SU-DHL-6 (cell line): ENCODE measurements around the gene SCFD2.

ENCODE experiments used
- H2AFZ ChIP-seq: fragments of 200-600 bp; sonication (generic); 2 replicates; pipeline ENCODE4 v1.6.1; 2014; ENCODE audit warnings: low read depth, mild to moderate bottlenecking, moderate library complexity, mixed read lengths, antibody characterized with exemption, low read length; ENCODE audit not compliant: severe bottlenecking
- H3F3A ChIP-seq: fragments of 200-600 bp; shearing (Covaris generic); 2 replicates; pipeline ENCODE4 v1.6.0; 2016; ENCODE audit warnings: antibody characterized with exemption, mild to moderate bottlenecking; ENCODE audit not compliant: insufficient read depth
- H3K27ac ChIP-seq: fragments of 200-600 bp; sonication (generic); 2 replicates; pipeline ENCODE4 v1.5.1; 2016; ENCODE audit warnings: low read depth, mild to moderate bottlenecking, low read length, moderate library complexity, mixed read lengths
- H3K27me3 ChIP-seq: fragments of 200-600 bp; sonication (generic), shearing (Covaris generic); 2 replicates; pipeline ENCODE4 v1.6.0; 2014; ENCODE audit warnings: mild to moderate bottlenecking, low read length
- H3K36me3 ChIP-seq: fragments of 200-600 bp; sonication (generic); 2 replicates; pipeline ENCODE4 v1.6.1; 2014; ENCODE audit warnings: mild to moderate bottlenecking, low read length, mixed read lengths
- H3K4me2 ChIP-seq: fragments of 300-600, 200-600 bp; shearing (Covaris generic), sonication (generic); 2 replicates; pipeline ENCODE4 v1.6.0; 2014; ENCODE audit warnings: low read length, low read depth, mild to moderate bottlenecking; ENCODE audit not compliant: poor library complexity, severe bottlenecking
- H3K4me3 ChIP-seq: fragments of 200-600 bp; sonication (generic); 2 replicates; pipeline ENCODE4 v1.5.1; 2014; ENCODE audit warnings: antibody characterized with exemption, low read length, mild to moderate bottlenecking, mixed read lengths; ENCODE audit not compliant: insufficient read depth, poor library complexity, severe bottlenecking
- H3K79me2 ChIP-seq: fragments of 200-600 bp; sonication (generic); 2 replicates; pipeline ENCODE4 v1.6.1; 2014; ENCODE audit warnings: mild to moderate bottlenecking, low read length, moderate library complexity; ENCODE audit not compliant: insufficient read depth
- H3K9ac ChIP-seq: fragments of 200-600 bp; sonication (generic); 2 replicates; pipeline ENCODE4 v1.7.0; 2014; ENCODE audit warnings: mild to moderate bottlenecking, low read length
- H3K9me2 ChIP-seq: fragments of 200-600 bp; sonication (generic); replicated peaks from 2 replicates; pipeline ENCODE4 v1.6.1; 2014; ENCODE audit warnings: low read length; ENCODE audit not compliant: insufficient read depth
- H3K9me3 ChIP-seq: fragments of 200-600 bp; sonication (generic); 2 replicates; pipeline ENCODE4 v1.6.1; 2014; ENCODE audit warnings: low read length, mixed read lengths; ENCODE audit not compliant: insufficient read depth
- H4K20me1 ChIP-seq: fragments of 200-600 bp; sonication (generic); 2 replicates; pipeline ENCODE4 v1.6.1; 2014; ENCODE audit warnings: low read depth, mild to moderate bottlenecking, antibody characterized with exemption, low read length, moderate library complexity, mixed read lengths
- EZH2phosphoT487 ChIP-seq: fragments of 200-600 bp; sonication (generic), shearing (Covaris generic); conservative IDR thresholded peaks from 2 replicates; pipeline ENCODE4 v1.6.1; 2018; ENCODE audit warnings: mild to moderate bottlenecking, antibody characterized with exemption, low read length, moderate library complexity, mixed read lengths
- TF ChIP-seq, protein P1 (sequence below): fragments of 200-600 bp; sonication (generic); IDR thresholded peaks from one replicate; pipeline ENCODE4 v1.5.1; 2017; ENCODE audit warnings: antibody characterized with exemption, mild to moderate bottlenecking, low read length, moderate library complexity; ENCODE audit not compliant: insufficient read depth, poor library complexity, severe bottlenecking

SCFD2 gene

GRCh38 chr4:52942936-52943335, 422.9 kb downstream of the SCFD2 start:
- Histone ChIP-seq H3K79me2 (no peaks in the 10 kb centered on the region), H3K36me3 (no peaks in the 10 kb centered on the region), H3K4me2 (no peak overlapping the region), H2AFZ (no peak overlapping the region), H3K27ac (no peak overlapping the region), H3K27me3 (no peaks in the 10 kb centered on the region), H4K20me1 (no peaks in the 10 kb centered on the region), H3K9me2 (no peaks in the 10 kb centered on the region), H3K9me3 (no peaks in the 10 kb centered on the region), H3F3A (no peaks in the 10 kb centered on the region), H3K4me3 (no peak overlapping the region), H3K9ac (no peak overlapping the region)
- TF ChIP-seq EZH2phosphoT487: no peak
- TF ChIP-seq, protein P1, sequence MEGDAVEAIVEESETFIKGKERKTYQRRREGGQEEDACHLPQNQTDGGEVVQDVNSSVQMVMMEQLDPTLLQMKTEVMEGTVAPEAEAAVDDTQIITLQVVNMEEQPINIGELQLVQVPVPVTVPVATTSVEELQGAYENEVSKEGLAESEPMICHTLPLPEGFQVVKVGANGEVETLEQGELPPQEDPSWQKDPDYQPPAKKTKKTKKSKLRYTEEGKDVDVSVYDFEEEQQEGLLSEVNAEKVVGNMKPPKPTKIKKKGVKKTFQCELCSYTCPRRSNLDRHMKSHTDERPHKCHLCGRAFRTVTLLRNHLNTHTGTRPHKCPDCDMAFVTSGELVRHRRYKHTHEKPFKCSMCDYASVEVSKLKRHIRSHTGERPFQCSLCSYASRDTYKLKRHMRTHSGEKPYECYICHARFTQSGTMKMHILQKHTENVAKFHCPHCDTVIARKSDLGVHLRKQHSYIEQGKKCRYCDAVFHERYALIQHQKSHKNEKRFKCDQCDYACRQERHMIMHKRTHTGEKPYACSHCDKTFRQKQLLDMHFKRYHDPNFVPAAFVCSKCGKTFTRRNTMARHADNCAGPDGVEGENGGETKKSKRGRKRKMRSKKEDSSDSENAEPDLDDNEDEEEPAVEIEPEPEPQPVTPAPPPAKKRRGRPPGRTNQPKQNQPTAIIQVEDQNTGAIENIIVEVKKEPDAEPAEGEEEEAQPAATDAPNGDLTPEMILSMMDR: no peak

DNA sequence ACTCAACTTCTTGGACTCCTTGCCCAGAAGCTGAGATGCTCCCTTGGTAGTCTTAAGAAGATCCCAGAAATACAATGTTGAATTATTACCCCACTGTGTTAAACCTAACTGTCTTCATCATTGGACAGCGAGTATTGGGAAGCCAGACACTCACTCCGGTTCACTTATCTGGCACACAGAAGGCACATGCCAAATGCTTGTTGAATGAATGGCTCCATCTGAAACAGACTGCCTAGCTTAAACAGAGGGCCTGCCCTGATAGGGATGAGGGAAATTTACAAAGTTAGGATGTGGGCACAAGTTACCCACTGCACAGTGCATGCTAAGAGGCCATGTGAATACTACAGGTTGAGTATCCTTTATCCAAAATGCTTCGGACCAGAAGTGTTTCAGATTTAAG, 424.4 kb downstream of the SCFD2 start:
- Histone ChIP-seq H3K9me3 (no peaks in the 10 kb centered on the region), H2AFZ (no peak overlapping the region), H3K9me2 (no peaks in the 10 kb centered on the region), H3F3A (no peaks in the 10 kb centered on the region), H3K9ac (no peak overlapping the region), H3K27ac (no peak overlapping the region), H3K79me2 (no peaks in the 10 kb centered on the region), H3K27me3 (no peaks in the 10 kb centered on the region), H3K4me2 (no peak overlapping the region), H3K4me3 (no peak overlapping the region), H4K20me1 (no peaks in the 10 kb centered on the region), H3K36me3 (no peaks in the 10 kb centered on the region)
- TF ChIP-seq, protein P1: no peak
- no peak for TF ChIP-seq EZH2phosphoT487

DNA sequence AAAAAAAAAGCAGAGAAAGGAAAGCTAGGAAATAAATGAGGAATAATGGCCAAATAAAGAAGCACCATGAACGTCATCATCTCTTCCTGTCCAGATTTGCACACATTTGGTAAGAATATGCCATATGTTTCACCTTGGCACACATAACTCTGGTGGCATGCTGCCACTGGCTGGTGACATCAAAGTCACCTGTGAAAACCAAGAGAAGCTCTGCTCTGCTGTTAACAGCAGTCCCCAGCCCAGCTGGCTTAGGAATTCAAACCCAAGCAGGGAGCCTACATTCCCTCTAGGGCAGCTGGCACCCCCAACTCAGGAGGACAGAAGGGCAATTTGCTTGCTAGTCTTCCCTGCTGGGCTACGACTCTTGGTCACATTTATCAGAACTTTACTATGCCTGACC, 426.1 kb downstream of the SCFD2 start:
- no peaks in the 10 kb centered on the region for H3K36me3 ChIP-seq
- no peak overlapping the region for H3K4me2 ChIP-seq
- H3K9me2 ChIP-seq: no peaks in the 10 kb centered on the region
- no peak overlapping the region for H2AFZ ChIP-seq
- no peaks in the 10 kb centered on the region for H3F3A ChIP-seq
- TF ChIP-seq, protein P1: no peak
- TF ChIP-seq EZH2phosphoT487: no peak
- no peak overlapping the region for H3K27ac ChIP-seq
- no peaks in the 10 kb centered on the region for H3K9me3 ChIP-seq
- H3K27me3 ChIP-seq: no peaks in the 10 kb centered on the region
- H3K9ac ChIP-seq: no peak overlapping the region
- no peaks in the 10 kb centered on the region for H4K20me1 ChIP-seq
- no peaks in the 10 kb centered on the region for H3K79me2 ChIP-seq
- no peak overlapping the region for H3K4me3 ChIP-seq
